B cell (primary cell): ENCODE data around the gene MAP3K13.

ENCODE experiments used
- CTCF ChIP-seq: fragments of 200-600 bp; IDR thresholded peaks from one replicate; pipeline ENCODE4 v1.8.0; 2022; ENCODE audit warnings: antibody characterized with exemption, mild to moderate bottlenecking
- EZH2 ChIP-seq: IDR thresholded peaks from 2 replicates; pipeline ENCODE4 v1.6.1; 2012; ENCODE audit warnings: borderline replicate concordance, low read depth, mild to moderate bottlenecking, moderate library complexity, low read length; ENCODE audit not compliant: insufficient read depth, poor library complexity, severe bottlenecking

GRCh38 chr3:185320949-185321348, 42.0 kb upstream of the MAP3K13 start:
- TF ChIP-seq CTCF (no peak), EZH2 (no peak)
